A673 (cell line): ENCODE measurements around the gene ZSCAN1. TPM values are rescaled to one million over a fixed set of nuclear protein-coding genes. Genes with fewer than 3 reads are reported as not detected.

Experiments used
- BruUV-seq: library from RNA; stranded (reverse); fragments of 400-500 nt; replicated peaks from 2 replicates; lab custom pipeline; 2021; lab: Mats Ljungman, UMichigan
- CTCF ChIA-PET: fragments of 300-600 bp; sonication (Branson Sonifier 250); formaldehyde crosslinking; loops from one replicate; lab custom pipeline; 2022; ENCODE audit warnings: antibody characterized with exemption; lab: Charles Lee
- POLR2A ChIA-PET: fragments of 300-600 bp; sonication (Branson Sonifier 250); formaldehyde crosslinking; loops from one replicate; lab custom pipeline; 2022; ENCODE audit warnings: antibody characterized with exemption; ENCODE audit not compliant: low non-redundant PET; lab: Charles Lee
- DNase-seq: peaks from one replicate; pipeline ENCODE4 v3.0.0-alpha.2; 2015; ENCODE audit warnings: low spot score
- H3K27ac ChIP-seq: fragments of 200-600 bp; sonication (generic); 2 replicates; pipeline ENCODE4 v1.5.1; 2016; ENCODE audit warnings: mixed run types, low read depth, mild to moderate bottlenecking, mixed read lengths, antibody characterized with exemption, low read length; ENCODE audit not compliant: poor library complexity, severe bottlenecking
- H3K27me3 ChIP-seq: fragments of 200-600 bp; sonication (generic); replicated peaks from 2 replicates; pipeline ENCODE4 v1.6.1; 2017; ENCODE audit warnings: mixed run types, low read depth, mild to moderate bottlenecking, mixed read lengths, antibody characterized with exemption, low read length; ENCODE audit not compliant: insufficient read depth, poor library complexity
- H3K36me3 ChIP-seq: fragments of 200-600 bp; sonication (generic); 2 replicates; pipeline ENCODE4 v1.6.1; 2016; ENCODE audit warnings: mixed run types, mild to moderate bottlenecking, mixed read lengths, antibody characterized with exemption, low read length; ENCODE audit not compliant: insufficient read depth, poor library complexity, severe bottlenecking
- H3K4me1 ChIP-seq: fragments of 200-600 bp; sonication (generic); 2 replicates; pipeline ENCODE4 v1.6.1; 2017; ENCODE audit warnings: mixed run types, mild to moderate bottlenecking, mixed read lengths, antibody characterized with exemption, low read length; ENCODE audit not compliant: insufficient read depth, poor library complexity, severe bottlenecking
- H3K4me3 ChIP-seq: fragments of 200-600 bp; sonication (generic); 2 replicates; pipeline ENCODE4 v1.5.1; 2016; ENCODE audit warnings: low read depth, mixed run types, mild to moderate bottlenecking, mixed read lengths, low read length; ENCODE audit not compliant: poor library complexity, severe bottlenecking
- H3K9me3 ChIP-seq: fragments of 200-600 bp; sonication (generic); 2 replicates; pipeline ENCODE4 v1.6.1; 2016; ENCODE audit warnings: mixed run types, low read depth, mild to moderate bottlenecking, mixed read lengths, antibody characterized with exemption, low read length; ENCODE audit not compliant: poor library complexity, severe bottlenecking
- CTCF ChIP-seq: fragments of 300-800, 200-600 bp; sonication (generic); conservative IDR thresholded peaks from 2 replicates; pipeline ENCODE4 v1.5.1; 2017; ENCODE audit warnings: low read depth, mild to moderate bottlenecking, antibody characterized with exemption, low read length, moderate library complexity, mixed read lengths
- EZH2 ChIP-seq: fragments of 200-600 bp; sonication (generic); IDR thresholded peaks from 2 replicates; pipeline ENCODE4 v1.6.1; 2017; ENCODE audit warnings: borderline replicate concordance, low read depth, mild to moderate bottlenecking, mixed read lengths, antibody characterized with exemption, low read length; ENCODE audit not compliant: poor library complexity, severe bottlenecking
- intact Hi-C: fragments of 100-400 bp; cut with micrococcal nuclease; formaldehyde crosslinking; loops from one replicate; pipeline ENCODE4 v1.10.0; 2022; ENCODE audit not compliant: unreplicated experiment
- total RNA-seq: library from RNA; stranded (reverse); gene quantifications from 2 replicates; pipeline ENCODE4 v1.2.3, GENCODE V29; 2021

The ZSCAN1 gene
- total RNA-seq, 1 experiment from 2014 or later, result 1.4 TPM

- Histone ChIP-seq H3K27ac (no peak overlapping the region), H3K4me3 (no peak overlapping the region), H3K27me3 (no peaks in the 10 kb centered on the region), H3K9me3 (peaks cover 11% of the 10 kb centered on the region), H3K4me1 (no peaks in the 10 kb centered on the region), H3K36me3 (no peaks in the 10 kb centered on the region)
- BruUV-seq, result no TSS peak
- intact Hi-C loops, result no loop called here
- DNase-seq, result no peak
- TF ChIP-seq EZH2, result no peak
- TF ChIP-seq CTCF, result no peak
- POLR2A ChIA-PET, result no interaction called here
- CTCF ChIA-PET, result no interaction called here
Observed at GRCh38 chr19:58044391-58044790, 10.6 kb downstream of the ZSCAN1 start.

GRCh38 chr19:58044886-58045285 is 11.1 kb downstream of the ZSCAN1 start:
- intact Hi-C loops, result no loop called here
- ChIA-PET POLR2A (no interaction called here), CTCF (no interaction called here)
- no TSS peak for BruUV-seq
- Histone ChIP-seq H3K4me1 (no peaks in the 10 kb centered on the region), H3K27me3 (no peaks in the 10 kb centered on the region), H3K36me3 (no peaks in the 10 kb centered on the region), H3K4me3 (no peak overlapping the region), H3K27ac (no peak overlapping the region), H3K9me3 (peaks cover 11% of the 10 kb centered on the region)
- no peak for DNase-seq
- no peak for TF ChIP-seq CTCF

GRCh38 chr19:58045411-58046050 is 11.7 kb downstream of the ZSCAN1 start:
- Histone ChIP-seq H3K27me3 (no peaks in the 10 kb centered on the region), H3K27ac (no peak overlapping the region), H3K9me3 (peaks cover 11% of the 10 kb centered on the region), H3K4me1 (no peaks in the 10 kb centered on the region), H3K36me3 (no peaks in the 10 kb centered on the region), H3K4me3 (no peak overlapping the region)
- ChIA-PET CTCF (no interaction called here), POLR2A (interaction anchor here (0.6 kb wide), 1 partner anchor 12 kb away, joined by 5 read pairs; no protein-coding TSS in a partner anchor)
- intact Hi-C loops, result no loop called here
- no peak for DNase-seq
- TF ChIP-seq CTCF, result no peak
- TF ChIP-seq EZH2, result no peak
- no TSS peak for BruUV-seq
